ENCODE measurements around the gene PAFAH2.

GRCh38 chr1:26023009-26023408 lies 25.1 kb upstream of the PAFAH2 start:
- no peak for TF ChIP-seq POLR2A (IDR thresholded peaks at IDR 0.05)
- no peak for TF ChIP-seq CTCF (IDR thresholded peaks at IDR 0.05)
